Measurements from ENCODE around the gene ZMYM3. TPM values are rescaled to one million over a fixed set of nuclear protein-coding genes. Genes with fewer than 3 reads are reported as not detected.

The ZMYM3 gene
- total and polyA plus RNA-seq, 2 experiments from 2014 or later, result 31.0 to 71.1 TPM

GRCh38 chrX:71215338-71215912 lies 38.5 kb downstream of the ZMYM3 start (continued):
- no peak for TF ChIP-seq ZNF462 (CRISPR knock-in tag; IDR thresholded peaks at IDR 0.05)
- TF ChIP-seq CREB1 (CRISPR knock-in tag; IDR thresholded peaks at IDR 0.05; ENCODE audit: low read depth), result no peak
- no peak for TF ChIP-seq CTCF (conservative IDR thresholded peaks at IDR 0.05; ENCODE audit: low read depth in 2 of 2)
- TF ChIP-seq POLR2AphosphoS5 (IDR thresholded peaks at IDR 0.05; ENCODE audit: low read depth), result no peak

GRCh38 chrX:71214604-71215337 lies 39.2 kb downstream of the ZMYM3 start:
- TF ChIP-seq EZH2phosphoT487 (IDR thresholded peaks at IDR 0.05; ENCODE audit: unreplicated experiment) (no peak), ETS1 (IDR thresholded peaks at IDR 0.05) (no peak), POLR2AphosphoS5 (IDR thresholded peaks at IDR 0.05; ENCODE audit: low read depth) (no peak), STAT1 (IDR thresholded peaks at IDR 0.05; ENCODE audit: unreplicated experiment) (no peak), CTCF (conservative IDR thresholded peaks at IDR 0.05; ENCODE audit: low read depth in 2 of 2) (no peak), NANOG (IDR thresholded peaks at IDR 0.05; ENCODE audit: borderline replicate concordance) (no peak), ZNF331 (CRISPR knock-in tag; IDR thresholded peaks at IDR 0.05; ENCODE audit: low read depth) (no peak), JUNB (IDR thresholded peaks at IDR 0.05; ENCODE audit: unreplicated experiment) (no peak), ZNF114 (CRISPR knock-in tag; IDR thresholded peaks at IDR 0.05) (no peak), CREB1 (CRISPR knock-in tag; IDR thresholded peaks at IDR 0.05; ENCODE audit: low read depth) (no peak), EZH2 (IDR thresholded peaks at IDR 0.05; ENCODE audit: low read depth, unreplicated experiment) (no peak)
- Mint-ChIP-seq H3K27me3 (ENCODE audit: insufficient read depth, low read depth, poor library complexity) (peaks cover 1% of the 10 kb centered on the region), H3K27ac (no peak overlapping the region), H3K4me3 (no peak overlapping the region), H3K4me1 (peaks cover 28% of the 10 kb centered on the region), H3K36me3 (ENCODE audit: low read depth) (no peaks in the 10 kb centered on the region), H3K9me3 (no peaks in the 10 kb centered on the region; the same call in 2 of the 3 replicates)
- no peaks in the 10 kb centered on the region for H3K9me2 ChIP-seq (ENCODE audit: insufficient read depth)
- H3K4me3 ChIP-seq, result no peak overlapping the region
- H3K79me2 ChIP-seq (replicated peaks; ENCODE audit: insufficient read depth), result no peaks in the 10 kb centered on the region
- H2AFZ ChIP-seq, result no peak overlapping the region
- H3K4me2 ChIP-seq, result no peak overlapping the region
- ATAC-seq (no peak), DNase-seq (ENCODE audit: low spot score) (no peak)
- H3K36me3 ChIP-seq (ENCODE audit: insufficient read depth), result no peaks in the 10 kb centered on the region
- peaks cover 7% of the 10 kb centered on the region; the same call in 1 of the 2 replicates for H3K4me1 ChIP-seq (ENCODE audit: insufficient read depth)
- H3K27me3 ChIP-seq (ENCODE audit: insufficient read depth), result no peaks in the 10 kb centered on the region
- no peaks in the 10 kb centered on the region for H3F3A ChIP-seq (replicated peaks; ENCODE audit: low read depth)
- H4K20me1 ChIP-seq (replicated peaks; ENCODE audit: insufficient read depth), result no peaks in the 10 kb centered on the region
- no peak overlapping the region for H3K27ac ChIP-seq (ENCODE audit: low read depth)
